Superior temporal gyrus (tissue), 1 donor: Measurements from ENCODE around the gene BMP10.

Source experiments
- DNase-seq: peaks from one replicate; pipeline ENCODE4 v3.0.0-alpha.2; 2016; ENCODE audit errors: extremely low spot score

Gene BMP10

DNA sequence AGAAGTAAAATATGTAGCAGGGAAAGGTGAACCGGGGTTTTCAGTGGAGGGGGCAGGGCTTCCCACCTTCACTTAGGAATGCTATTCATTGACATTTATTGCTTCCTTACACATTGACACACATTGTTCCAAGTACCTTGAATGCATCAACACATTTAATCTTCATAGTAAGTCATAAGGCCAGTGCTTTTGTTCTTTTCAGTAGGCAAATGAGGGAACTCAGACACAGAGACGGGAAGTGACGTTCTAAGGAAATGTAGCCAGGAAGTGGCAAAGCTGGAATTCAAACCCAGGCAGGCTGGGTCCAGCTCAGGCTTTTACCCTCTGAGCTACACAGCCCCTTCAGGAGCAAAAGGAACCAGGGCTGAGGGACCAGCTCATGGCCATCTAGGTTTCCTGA, 20.7 kb downstream of the BMP10 start:
- no peak for DNase-seq

DNA sequence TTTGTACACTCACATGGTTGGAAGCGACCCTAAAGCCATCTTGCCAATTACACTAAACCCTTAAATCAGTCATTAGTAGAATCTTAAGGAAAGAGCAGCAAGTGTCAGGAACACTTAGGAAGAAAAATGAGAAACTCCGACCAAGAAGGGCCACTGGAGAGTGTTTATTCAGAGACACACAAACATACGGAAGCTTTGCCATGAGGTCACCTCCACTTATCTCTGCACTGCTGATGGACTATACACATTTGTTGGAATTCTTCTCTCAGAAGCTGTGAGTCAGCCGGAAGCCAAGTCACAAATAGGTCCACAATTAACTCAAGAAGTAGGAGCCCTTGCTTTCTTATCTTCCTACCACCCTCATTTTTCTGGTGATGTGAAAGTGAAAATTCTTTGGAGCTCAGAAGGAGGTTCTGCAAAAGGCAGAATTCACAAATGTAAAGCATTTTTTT, 21.6 kb downstream of the BMP10 start:
- DNase-seq = no peak

- DNase-seq = no peak
These were observed 23.4 kb downstream of the BMP10 start for GRCh38 chr2:68847751-68848150.

DNA sequence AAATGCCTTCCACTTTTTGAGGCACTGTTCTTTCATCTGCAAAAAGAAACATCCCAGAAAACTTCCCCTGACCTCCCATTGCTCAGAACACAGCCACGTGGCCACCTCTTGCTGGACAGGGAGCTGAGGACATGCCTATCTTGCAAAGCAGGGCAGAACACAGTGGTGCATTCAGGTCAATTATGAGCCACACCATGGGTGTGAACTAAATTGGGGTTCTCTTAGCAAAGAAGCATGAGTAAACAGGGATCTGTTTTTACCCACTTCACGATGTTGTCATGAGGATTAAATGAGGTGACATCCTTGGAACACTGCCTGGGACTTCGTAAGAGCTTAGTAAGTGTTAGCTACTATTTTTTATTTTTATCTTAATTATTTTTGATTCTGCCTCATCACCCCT, 25.1 kb downstream of the BMP10 start:
- DNase-seq = no peak

DNA sequence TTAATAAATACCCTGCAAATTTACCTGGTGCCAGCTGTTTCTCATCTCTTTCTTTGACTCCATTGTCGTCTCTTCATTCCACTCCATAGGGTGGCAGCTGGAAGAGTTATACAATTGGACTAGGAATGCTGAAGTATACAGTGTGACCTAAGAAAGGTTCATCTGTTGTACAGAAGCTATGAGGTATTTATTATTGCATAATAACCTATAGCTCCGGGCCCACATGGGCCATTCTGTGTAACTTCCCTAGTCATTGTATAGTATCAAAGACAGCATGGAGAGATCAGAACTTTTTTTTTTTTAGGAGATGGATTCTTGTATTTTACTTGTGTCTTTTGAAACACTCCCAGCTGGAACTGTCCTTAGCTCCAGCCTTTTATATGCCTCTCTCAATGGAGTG, 26.2 kb downstream of the BMP10 start:
- no peak for DNase-seq

GRCh38 chr2:68839260-68839833, 31.9 kb downstream of the BMP10 start:
- no peak for DNase-seq

- DNase-seq = no peak
These were observed 32.6 kb downstream of the BMP10 start for GRCh38 chr2:68838641-68839040.

- DNase-seq = no peak
These were observed 33.3 kb downstream of the BMP10 start for GRCh38 chr2:68837861-68838341.

GRCh38 chr2:68837164-68837860, 33.9 kb downstream of the BMP10 start:
- peak; percentile 21 for DNase-seq

DNA sequence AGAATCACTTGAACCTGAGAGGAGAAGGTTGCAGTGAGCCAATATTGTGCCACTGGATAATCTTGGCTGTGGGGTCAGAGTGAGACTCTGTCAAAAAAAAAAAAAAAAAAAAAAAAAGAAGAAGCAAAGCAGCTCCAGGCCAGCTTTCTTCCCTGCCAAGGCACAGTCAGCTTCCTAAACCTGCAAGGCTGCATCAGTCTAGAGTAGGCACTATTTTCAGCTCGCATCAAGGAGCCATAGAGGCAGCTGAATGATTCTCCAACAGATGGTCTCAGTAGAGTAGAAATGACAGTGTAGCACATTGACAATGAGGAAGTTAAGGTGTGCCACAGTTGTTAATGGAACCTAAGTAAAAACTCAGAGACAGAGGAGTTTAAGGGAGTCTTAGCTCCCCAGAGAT, 35.6 kb downstream of the BMP10 start:
- DNase-seq = no peak

- DNase-seq = no peak
These were observed 36.3 kb downstream of the BMP10 start for GRCh38 chr2:68834737-68835376.

DNA sequence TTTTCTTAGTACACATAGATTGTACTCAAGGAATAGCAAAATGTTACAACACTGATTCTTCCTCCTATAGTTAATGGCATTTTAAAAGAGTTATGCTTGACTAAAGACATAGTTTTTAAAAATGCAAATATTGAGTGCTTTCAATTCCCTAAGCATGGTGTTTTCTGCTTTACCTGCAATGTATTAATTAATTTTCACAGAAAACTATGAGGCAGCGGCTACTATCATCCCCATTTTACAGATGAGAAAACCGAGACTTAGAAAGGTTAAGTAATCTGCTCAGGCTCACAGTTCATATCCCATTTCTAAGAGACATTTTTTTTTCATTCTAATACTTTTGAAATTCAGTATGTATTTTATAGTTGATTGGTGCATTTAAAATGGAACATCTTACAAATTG, 38.0 kb downstream of the BMP10 start:
- DNase-seq = no peak

DNA sequence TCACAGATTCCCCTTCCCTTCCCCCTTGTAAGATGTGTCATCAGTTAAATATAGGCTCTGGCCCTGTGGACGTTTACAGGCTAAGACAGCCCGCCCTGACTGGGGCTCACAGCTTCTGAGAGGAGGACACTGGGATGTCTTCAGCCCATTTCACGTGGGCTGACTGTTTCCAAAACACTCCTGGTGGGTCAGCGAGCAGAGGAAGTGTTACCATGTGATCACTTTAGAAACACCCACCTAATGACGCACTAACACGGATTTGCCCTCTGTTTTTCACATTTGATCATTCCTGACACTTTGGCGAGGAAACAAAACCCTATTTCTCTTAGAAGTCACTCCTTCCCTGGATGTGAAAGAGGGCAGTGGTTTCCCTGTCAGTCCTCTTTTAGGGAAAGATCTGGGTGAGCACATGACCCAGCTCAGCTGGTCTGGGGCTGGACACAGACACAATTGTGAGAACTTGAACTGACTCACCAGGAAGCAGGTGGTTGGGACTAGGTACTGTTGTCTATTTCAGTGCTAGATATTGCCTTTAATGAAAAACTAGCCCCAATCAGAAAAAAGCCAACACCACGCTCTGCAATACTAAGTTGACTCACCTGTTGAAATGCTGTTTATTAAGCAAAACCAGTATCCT, 38.8 kb downstream of the BMP10 start:
- peak; percentile 53 for DNase-seq

GRCh38 chr2:68831686-68832232, 39.4 kb downstream of the BMP10 start:
- no peak for DNase-seq

DNA sequence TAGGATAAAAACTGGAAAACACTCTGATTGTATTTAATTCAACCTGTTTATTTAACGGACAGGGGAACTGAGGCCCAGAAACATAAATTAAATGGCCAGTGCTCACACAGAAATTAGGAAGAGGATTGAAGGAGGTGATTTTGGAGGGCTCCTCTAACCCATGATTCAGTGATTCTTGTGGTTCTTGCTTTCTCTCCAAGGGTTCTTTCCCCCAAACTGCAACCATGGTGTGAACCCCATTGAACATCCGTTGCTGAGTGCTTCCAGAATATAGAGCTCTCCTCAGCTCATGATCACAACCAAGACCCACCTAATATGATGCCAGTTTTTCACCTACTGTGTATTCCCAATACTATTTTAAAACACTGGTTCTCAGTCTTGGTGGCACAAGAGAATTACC, 41.4 kb downstream of the BMP10 start:
- peak; percentile 38 for DNase-seq

DNA sequence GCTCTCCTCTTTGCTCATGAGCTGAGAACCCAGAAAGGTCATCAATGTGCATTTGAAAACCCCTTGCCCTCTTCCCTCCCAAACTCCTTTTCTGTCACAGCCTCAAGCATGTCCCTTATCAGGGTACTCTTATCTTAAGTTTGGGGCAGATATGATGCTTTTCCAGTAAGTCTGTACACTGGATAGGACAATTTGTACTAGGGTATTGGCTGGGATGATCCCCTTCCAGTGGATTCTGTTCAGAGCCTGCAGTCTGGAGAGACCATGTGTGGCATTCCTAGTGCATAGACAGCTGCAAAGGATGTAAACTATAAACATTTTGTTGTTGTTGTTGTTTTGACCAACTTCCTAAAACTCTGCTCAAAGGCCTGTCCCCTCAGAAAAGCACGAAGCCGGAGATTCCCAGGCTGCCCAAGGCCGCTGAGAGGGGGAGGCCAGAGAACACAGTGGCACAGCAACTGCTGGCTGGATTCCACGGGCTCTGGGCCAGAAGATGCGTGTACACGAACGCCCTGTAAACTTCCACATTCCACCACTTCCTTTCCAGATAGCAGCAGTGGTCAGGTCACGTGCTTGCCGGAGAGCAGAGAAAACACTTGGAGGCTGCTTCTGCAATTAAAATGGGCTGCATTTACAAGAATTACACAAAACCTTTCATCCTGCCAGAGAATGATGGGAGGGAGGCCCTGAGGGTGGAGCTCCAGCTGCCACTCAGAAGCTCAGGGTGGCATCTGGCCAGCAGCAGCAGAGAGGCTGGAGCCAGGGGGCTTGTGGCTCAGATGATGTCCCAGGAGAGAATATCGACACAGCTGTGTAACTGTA, 42.1 kb downstream of the BMP10 start:
- peak; percentile 90 for DNase-seq

GRCh38 chr2:68827666-68828065, 43.5 kb downstream of the BMP10 start:
- no peak for DNase-seq

DNA sequence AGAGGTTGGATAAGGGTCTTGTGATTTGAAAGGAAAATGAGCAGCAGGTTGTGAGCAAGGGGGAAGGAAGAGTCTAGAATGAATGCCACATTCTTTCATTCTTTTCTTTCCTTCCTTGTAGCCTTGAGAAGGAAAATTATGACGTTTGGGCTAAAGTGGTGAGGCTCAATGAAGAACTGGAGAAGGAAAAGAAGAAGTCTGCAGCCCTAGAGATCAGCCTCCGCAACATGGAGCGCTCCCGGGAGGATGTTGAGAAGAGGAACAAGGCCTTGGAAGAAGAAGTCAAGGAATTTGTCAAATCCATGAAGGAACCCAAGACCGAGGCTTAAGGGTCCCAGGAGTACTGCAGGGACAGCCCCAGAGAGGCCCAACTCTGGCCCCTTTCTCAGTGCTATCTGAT, 45.3 kb downstream of the BMP10 start:
- DNase-seq = no peak

- no peak for DNase-seq
These were observed 46.4 kb downstream of the BMP10 start for GRCh38 chr2:68824831-68825230.

- DNase-seq = no peak
These were observed 48.9 kb downstream of the BMP10 start for GRCh38 chr2:68822207-68822872.

GRCh38 chr2:68819556-68819955, 51.6 kb downstream of the BMP10 start:
- DNase-seq = no peak
